AG04449 (cell line): ENCODE results near the gene TMCO4.

Experiments
- CTCF ChIA-PET: fragments of 350-600 bp; formaldehyde crosslinking; extraction: SDS; loops from one replicate; lab custom pipeline; 2021; ENCODE audit warnings: antibody characterized with exemption; lab: Yijun Ruan, JAX
- POLR2A ChIA-PET: fragments of 400-600, 350-600 bp; formaldehyde crosslinking; extraction: SDS; loops from one replicate; lab custom pipeline; 2020; ENCODE audit warnings: antibody characterized with exemption, inconsistent platforms; lab: Yijun Ruan, JAX
- DNase-seq: peaks from one replicate; pipeline ENCODE4 v3.0.0-alpha.2; 2010; ENCODE audit warnings: low read depth, low spot score
- H3K4me3 ChIP-seq: 2 replicates; pipeline ENCODE4 v1.5.1; 2011; ENCODE audit warnings: low read depth, mild to moderate bottlenecking, control low read depth, low read length
- TF ChIP-seq, protein P1 (sequence below): IDR thresholded peaks from one replicate; pipeline ENCODE4 v1.5.1; 2011; ENCODE audit warnings: mild to moderate bottlenecking, moderate library complexity, low read length, control low read depth, inconsistent platforms; ENCODE audit not compliant: insufficient read depth; ENCODE audit errors: missing control alignments

TMCO4 gene

DNA sequence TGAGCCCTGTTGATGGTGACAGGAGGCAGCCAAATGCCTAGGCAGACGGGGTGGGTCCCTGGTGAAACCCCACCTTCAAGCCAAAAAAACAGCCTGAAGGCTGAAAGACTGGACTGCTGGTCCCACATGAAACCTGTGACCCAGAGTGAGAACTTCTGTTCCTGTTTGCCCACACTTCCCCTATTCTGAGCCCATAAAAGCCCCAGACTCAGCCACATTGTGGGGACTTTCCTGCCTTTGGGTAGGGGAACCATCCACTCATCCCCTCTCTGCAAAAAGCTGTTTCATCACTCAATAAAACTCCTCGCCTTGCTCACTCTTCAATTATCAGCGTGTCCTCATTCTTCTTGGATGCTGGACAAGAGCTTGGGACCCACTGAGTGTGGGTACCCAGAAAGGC, 109.9 kb downstream of the TMCO4 start:
- ChIA-PET CTCF (interaction anchor here (1.1 to 8.5 kb wide), 3 partner anchors 14 to 28 kb away, joined by 3 to 92 read pairs (median 5); no protein-coding TSS in a partner anchor), POLR2A (no interaction called here)
- DNase-seq: no peak
- TF ChIP-seq, protein P1, sequence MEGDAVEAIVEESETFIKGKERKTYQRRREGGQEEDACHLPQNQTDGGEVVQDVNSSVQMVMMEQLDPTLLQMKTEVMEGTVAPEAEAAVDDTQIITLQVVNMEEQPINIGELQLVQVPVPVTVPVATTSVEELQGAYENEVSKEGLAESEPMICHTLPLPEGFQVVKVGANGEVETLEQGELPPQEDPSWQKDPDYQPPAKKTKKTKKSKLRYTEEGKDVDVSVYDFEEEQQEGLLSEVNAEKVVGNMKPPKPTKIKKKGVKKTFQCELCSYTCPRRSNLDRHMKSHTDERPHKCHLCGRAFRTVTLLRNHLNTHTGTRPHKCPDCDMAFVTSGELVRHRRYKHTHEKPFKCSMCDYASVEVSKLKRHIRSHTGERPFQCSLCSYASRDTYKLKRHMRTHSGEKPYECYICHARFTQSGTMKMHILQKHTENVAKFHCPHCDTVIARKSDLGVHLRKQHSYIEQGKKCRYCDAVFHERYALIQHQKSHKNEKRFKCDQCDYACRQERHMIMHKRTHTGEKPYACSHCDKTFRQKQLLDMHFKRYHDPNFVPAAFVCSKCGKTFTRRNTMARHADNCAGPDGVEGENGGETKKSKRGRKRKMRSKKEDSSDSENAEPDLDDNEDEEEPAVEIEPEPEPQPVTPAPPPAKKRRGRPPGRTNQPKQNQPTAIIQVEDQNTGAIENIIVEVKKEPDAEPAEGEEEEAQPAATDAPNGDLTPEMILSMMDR: no peak
- no peak overlapping the region for H3K4me3 ChIP-seq

DNA sequence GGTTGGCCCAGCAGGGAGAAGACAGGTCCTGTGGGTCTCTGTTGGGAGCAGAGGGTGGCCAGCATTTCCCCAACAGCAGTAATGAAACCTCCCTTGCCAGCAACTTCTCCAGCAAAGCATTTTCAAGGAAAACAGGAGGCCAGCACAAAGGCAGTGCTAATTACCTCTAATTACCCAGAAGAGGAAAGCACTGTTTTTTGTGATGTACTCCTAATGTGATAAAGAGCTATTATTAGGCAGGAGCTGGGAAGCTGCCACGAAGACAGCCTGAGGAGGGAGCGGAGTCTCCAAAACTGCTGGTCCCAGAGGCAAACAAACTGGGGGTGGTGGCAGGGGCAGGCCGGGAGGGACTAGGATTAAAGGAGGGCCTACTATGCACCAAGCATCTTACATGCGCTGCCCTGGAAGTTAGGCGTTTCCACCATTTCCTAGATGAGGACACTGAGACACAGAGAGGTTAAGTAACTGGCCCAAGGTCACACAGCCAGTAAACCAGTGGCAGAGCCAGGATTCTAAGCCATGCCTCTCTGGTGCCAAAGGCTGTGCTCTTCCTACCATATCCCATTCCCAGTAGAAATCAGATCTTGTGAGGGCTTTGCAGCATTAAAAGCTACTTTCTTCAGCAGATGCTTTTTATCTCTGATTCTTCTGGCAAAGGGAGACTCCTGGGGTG, 110.5 kb downstream of the TMCO4 start:
- CTCF ChIA-PET: interaction anchor here (1.1 to 8.5 kb wide), 2 partner anchors 15 to 27 kb away, joined by 5 to 92 read pairs; no protein-coding TSS in a partner anchor
- POLR2A ChIA-PET: no interaction called here
- DNase-seq: no peak
- TF ChIP-seq, protein P1: no peak
- H3K4me3 ChIP-seq: no peak overlapping the region

DNA sequence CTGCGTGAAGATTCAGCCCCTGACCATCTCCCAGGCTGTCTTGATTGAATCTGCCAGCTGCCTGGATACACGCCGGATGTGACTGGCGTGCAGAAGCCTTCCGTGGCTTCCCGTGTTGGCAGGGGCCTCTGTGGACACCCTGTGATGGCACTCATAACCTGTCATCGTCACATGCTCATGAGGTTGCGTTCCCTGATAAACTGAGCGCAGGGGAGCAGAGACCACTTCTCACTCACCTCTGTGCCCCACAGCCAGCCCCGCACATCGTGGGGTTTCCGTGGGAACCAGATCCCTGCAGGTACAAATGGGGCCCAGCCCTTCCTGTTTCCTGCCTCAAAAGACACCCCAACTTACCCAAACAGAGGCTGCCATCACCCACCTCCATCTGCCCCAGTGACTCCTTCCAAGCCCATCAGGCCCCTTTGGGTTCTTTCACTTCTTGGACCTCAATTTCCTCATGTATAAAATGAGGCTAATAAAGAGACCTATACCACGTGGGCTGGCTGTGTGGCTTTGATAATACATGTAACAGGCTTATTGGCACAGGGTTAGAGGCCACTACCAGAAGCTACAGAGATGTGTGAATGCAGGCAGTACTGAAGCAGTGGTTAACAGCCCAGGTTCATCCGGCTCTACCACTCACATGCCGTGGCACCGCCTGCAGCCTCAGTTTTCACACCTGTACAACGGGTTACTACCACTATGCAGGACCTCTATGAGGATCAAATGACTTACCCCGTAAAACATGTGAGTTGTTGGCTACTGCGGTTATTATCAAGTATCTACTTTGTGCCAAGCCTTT, 111.5 kb downstream of the TMCO4 start:
- ChIA-PET POLR2A (no interaction called here), CTCF (interaction anchor here (1.3 to 1.7 kb wide), 2 partner anchors 26 to 194 kb away, joined by 4 read pairs; partner anchors contain the start of gene OTUD3)
- no peak overlapping the region for H3K4me3 ChIP-seq
- TF ChIP-seq, protein P1: no peak
- DNase-seq: no peak

- ChIA-PET CTCF (interaction anchor here (1.3 to 1.7 kb wide), 2 partner anchors 25 to 195 kb away, joined by 4 read pairs; partner anchors contain the start of gene OTUD3), POLR2A (no interaction called here)
- no peak overlapping the region for H3K4me3 ChIP-seq
- TF ChIP-seq, protein P1: no peak
- DNase-seq: no peak
These were observed 112.3 kb downstream of the TMCO4 start for GRCh38 chr1:19687414-19687813.

DNA sequence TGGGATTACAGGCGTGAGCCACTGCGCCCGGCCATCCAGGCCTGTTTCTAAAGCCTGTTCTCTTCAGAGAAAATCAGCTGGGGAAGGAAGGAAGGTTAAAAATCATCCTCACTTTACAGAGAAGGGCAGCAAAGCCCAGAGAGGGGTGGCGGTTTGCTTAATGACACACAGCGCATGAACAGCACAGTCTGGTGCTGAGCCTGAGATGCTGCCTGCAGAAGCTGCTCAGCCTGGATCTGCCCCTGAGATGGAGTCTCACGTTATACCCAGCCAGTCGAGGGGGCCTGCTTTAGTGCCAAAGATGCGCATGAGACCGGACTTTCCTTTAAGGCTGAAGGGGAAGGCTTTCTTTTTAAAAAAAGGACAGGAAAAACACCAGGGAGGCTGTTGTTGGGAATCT, 113.7 kb downstream of the TMCO4 start:
- POLR2A ChIA-PET: no interaction called here
- no peak for DNase-seq
- CTCF ChIA-PET: interaction anchor here (0.9 to 6.0 kb wide), 3 partner anchors 17 to 25 kb away, joined by 3 to 55 read pairs (median 27); no protein-coding TSS in a partner anchor
- TF ChIP-seq, protein P1: no peak
- no peak overlapping the region for H3K4me3 ChIP-seq

GRCh38 chr1:19684677-19685076, 115.0 kb downstream of the TMCO4 start:
- TF ChIP-seq, protein P1: no peak
- no peak for DNase-seq
- ChIA-PET CTCF (interaction anchor here (1.9 to 6.0 kb wide), 3 partner anchors 20 to 31 kb away, joined by 4 to 55 read pairs (median 27); no protein-coding TSS in a partner anchor), POLR2A (no interaction called here)
- no peak overlapping the region for H3K4me3 ChIP-seq
